ENCODE data around the gene LKAAEAR1.
A peak's percentile ranks its signal among the peaks of the same experiment; 100 is the strongest.

Gene LKAAEAR1

DNA sequence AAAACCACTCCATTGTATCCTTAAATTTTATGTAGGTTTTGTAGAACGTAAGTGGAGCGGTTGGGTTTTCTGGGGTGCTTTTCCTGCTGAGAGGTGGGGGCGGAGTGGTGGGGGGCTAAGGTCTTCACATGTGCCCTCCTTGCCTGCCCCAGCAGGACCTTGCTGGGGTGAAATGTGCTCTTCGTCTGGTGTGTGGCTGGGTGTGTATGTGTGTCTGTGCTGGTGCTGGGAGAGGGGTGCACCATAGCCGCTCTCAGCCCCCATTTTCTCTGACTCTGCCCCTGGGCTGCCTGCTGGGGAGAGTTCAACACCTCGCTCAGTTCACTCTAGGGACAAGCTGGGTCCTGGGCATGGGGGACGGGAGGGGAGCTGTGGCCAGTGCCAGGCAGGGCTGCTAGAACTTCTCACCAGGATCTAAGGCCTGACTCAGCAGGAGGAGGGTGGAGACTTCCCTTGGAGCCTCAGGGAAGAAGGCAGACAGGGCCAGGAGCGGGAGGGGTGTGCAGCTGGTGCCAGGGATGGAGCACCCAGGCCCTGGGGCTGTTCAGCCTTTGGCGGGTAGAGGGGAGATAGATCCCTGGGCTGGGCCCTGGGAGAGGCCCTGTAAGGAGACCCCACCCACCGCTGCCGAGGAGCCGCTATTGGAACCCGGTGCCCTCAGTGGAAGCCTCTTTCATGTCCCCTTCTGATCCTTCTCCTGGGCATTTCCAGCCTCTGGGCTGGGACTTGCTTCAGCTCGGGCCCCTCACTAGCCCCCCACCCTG lies 39.5 kb downstream of the LKAAEAR1 start:
- peaks cover 23% of the 10 kb centered on the region for H3K4me1 Mint-ChIP-seq (ENCODE audit: low read depth)
- H3K27me3 Mint-ChIP-seq (ENCODE audit: low read depth) = peaks cover 27% of the 10 kb centered on the region
- H3K9me3 Mint-ChIP-seq = no peaks in the 10 kb centered on the region
- no peaks in the 10 kb centered on the region for H3K36me3 Mint-ChIP-seq (ENCODE audit: low read depth)
- H3K4me3 Mint-ChIP-seq = no peak overlapping the region
- DNase-seq (ENCODE audit: low spot score) = no peak
- peak overlapping the region; percentile 27 for H3K27ac Mint-ChIP-seq

- Mint-ChIP-seq H3K4me3 (no peak overlapping the region), H3K9me3 (no peaks in the 10 kb centered on the region), H3K36me3 (ENCODE audit: low read depth) (no peaks in the 10 kb centered on the region), H3K27ac (peak overlapping the region; percentile 0), H3K27me3 (ENCODE audit: low read depth) (peaks cover 25% of the 10 kb centered on the region), H3K4me1 (ENCODE audit: low read depth) (peaks cover 24% of the 10 kb centered on the region)
- no peak for DNase-seq (ENCODE audit: low spot score)
These were observed 40.4 kb downstream of the LKAAEAR1 start for GRCh38 chr20:64043768-64044167.

DNA sequence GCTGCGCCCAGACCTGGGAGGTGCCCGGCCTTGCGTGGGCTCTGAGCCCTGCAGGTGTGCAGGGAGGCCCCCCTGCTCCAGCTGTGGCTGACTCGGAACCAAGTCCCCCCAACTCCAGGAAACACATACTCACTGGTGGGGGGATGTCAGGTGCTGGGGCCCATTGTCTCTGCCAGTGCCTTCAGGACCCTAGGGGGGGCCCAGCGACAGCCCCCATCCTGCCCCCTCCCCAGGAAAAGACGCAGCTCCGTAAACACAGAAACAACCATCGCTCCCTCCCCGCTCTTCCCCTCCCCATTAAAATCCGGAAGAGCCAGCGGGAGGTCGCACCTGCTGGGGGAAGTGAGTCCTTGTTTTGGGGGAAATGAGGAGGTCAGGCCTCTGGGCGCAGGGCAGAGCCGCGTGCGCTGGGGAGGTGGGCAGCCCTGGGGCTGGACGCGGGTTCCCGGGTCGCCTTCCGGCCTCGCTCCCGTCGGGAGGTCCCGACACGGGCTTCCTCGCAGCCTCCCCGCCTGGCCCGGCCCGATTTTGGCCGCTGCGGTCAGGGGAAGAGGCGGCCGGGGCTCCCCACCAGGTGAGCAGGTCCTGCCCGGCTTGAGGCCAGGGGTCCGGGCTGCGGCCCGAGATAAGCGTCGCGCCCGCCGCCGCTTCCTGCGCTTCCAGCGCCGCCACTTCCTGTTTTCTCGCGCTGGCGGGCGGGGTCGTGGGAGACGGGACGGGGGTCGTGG lies 42.0 kb downstream of the LKAAEAR1 start:
- Mint-ChIP-seq H3K4me1 (ENCODE audit: low read depth) (peaks cover 30% of the 10 kb centered on the region), H3K4me3 (peak overlapping the region; percentile 79), H3K9me3 (no peaks in the 10 kb centered on the region), H3K27ac (peak overlapping the region; percentile 83), H3K36me3 (ENCODE audit: low read depth) (no peaks in the 10 kb centered on the region), H3K27me3 (ENCODE audit: low read depth) (peaks cover 18% of the 10 kb centered on the region)
- no peak for DNase-seq (ENCODE audit: low spot score)

DNA sequence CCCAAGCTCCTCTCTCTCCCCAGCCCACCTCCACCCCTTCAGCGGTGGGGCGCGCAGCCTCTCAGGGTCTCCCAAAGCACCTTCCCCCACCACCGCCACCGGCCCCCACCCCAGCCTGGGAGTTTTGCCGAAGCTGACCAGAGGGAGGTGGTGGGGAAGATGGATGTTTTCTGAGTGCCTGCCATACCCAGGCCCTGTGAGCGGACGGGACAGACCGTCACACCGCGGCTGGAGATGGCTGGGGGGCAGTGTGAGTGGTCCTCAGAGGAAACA lies 42.5 kb downstream of the LKAAEAR1 start:
- Mint-ChIP-seq H3K9me3 (no peaks in the 10 kb centered on the region), H3K36me3 (ENCODE audit: low read depth) (no peaks in the 10 kb centered on the region), H3K4me3 (peak overlapping the region; percentile 79), H3K27me3 (ENCODE audit: low read depth) (peaks cover 13% of the 10 kb centered on the region), H3K4me1 (ENCODE audit: low read depth) (peaks cover 33% of the 10 kb centered on the region), H3K27ac (no peak overlapping the region)
- DNase-seq (ENCODE audit: low spot score) = no peak

DNA sequence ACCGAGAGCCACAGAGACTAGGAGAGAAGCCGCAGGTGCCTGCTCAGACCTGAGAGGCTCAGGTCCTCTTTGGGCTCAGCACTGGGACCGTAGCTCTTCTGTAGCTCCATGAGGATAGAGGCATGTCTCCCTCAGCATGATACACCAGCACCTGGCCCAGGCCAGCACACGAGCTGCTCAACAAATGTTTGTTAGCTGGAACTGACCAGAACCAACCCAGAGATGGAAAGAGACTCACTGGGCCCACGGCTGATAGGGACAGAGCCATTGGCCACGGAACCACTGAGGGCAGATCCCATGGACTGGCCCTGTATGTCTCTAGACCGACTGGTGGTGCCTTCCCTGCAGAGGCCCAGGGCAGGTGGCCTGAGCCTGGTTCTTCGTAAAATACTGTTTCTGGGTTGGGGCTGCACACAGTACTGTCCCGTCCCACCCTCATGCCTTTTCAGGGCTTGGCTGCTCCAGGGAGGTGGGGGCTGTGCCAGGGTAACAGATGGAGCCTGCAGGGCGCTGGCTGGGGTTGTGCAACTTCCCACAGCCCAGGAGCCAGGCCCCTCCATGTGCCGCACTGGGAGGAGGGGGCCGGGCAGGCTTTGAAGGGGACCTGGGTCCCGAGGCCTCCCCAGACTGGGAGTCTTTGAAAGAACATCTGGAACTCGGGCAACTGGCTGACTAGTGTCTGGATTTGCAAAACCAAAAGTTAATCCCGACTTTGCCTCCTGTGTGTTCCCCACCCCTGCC lies 43.0 kb downstream of the LKAAEAR1 start:
- no peaks in the 10 kb centered on the region for H3K36me3 Mint-ChIP-seq (ENCODE audit: low read depth)
- H3K4me1 Mint-ChIP-seq (ENCODE audit: low read depth) = peaks cover 36% of the 10 kb centered on the region
- H3K9me3 Mint-ChIP-seq = no peaks in the 10 kb centered on the region
- peaks cover 8% of the 10 kb centered on the region for H3K27me3 Mint-ChIP-seq (ENCODE audit: low read depth)
- DNase-seq (ENCODE audit: low spot score) = no peak
- H3K27ac Mint-ChIP-seq = peak overlapping the region; percentile 63
- H3K4me3 Mint-ChIP-seq = peak overlapping the region; percentile 79

DNA sequence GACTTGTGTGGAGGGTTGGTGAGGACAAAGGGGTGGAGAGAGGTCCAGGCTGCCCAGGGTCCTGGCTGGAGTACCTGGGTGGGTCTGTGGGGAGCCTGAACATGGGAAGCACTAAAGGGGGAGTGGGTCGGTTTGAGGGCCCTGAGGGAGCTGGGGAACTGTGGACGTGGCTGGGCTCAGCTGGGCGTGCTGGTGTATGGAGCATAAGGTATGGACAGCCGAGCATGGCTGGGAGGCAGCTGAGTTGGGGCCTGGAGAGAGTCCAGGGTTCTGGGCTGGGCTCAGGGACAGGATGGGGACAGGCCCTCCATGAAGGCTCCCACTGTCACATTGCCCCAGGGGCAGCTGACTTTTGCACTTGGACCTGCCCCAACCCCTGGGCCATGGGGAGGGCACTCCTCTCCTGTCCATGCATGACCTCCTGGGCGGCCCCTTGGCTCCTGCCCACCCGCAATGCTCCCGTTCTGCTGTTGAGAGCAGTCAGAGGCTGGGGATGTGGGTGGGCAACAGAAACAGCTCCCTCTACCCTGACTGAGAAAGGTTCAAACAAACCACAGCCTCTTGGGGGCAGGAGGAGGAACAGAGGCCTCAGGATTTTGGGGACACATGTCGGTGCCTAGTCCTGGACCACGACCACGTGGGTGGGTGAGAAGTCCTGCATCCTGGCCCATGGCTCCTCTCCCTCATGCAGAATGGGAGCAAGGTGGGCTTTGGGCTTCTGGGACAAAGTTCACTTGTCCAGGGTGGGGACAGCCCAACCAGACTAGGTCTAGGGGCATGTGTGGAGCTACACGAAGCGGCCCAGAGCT lies 43.8 kb downstream of the LKAAEAR1 start:
- Mint-ChIP-seq H3K27ac (peak overlapping the region; percentile 52), H3K27me3 (ENCODE audit: low read depth) (peaks cover 2% of the 10 kb centered on the region), H3K4me3 (peak overlapping the region; percentile 66), H3K36me3 (ENCODE audit: low read depth) (peaks cover under 1% of the 10 kb centered on the region), H3K9me3 (no peaks in the 10 kb centered on the region), H3K4me1 (ENCODE audit: low read depth) (peaks cover 36% of the 10 kb centered on the region)
- no peak for DNase-seq (ENCODE audit: low spot score)

DNA sequence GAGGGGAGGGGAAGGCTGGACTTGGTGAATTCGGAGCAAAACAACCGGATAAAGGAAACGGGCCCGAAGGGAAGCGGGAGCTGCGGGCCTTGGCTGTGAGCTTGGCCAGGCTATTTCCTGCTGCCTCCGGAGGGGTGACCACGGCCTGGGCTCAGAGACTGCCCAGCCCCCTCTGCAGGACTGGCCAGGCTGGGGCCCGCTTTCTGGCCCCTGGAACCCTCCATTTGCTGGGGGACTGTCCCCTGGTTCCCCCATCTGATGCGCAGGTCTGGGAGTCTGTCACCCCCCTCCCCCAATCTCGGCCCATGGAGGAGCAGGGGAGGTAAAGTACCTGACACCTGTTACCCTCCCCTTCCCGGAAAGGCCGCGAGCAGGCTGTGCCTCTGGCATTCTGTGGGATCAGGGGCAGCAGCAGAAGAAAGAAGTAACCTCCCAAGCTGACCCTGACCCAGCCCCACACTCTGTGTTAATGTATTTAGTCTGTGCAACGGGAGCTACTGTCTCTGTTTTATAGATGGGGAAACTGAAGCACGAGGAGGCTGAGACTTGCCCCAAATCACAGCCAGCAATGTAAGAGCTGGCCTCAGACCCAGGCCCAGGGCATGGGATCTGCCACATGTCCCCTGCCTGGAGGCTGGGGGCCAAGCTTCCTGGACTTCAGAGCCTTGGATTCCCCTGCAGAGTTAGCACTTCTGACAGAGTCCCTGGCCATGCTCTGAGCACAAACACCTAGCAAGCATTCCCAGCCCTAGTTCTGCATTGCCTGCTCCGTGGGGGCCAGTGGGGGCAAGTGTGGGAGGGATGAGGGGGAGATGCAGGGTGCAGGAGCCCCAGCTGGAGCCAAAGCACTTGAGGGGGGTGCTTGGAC lies 44.7 kb downstream of the LKAAEAR1 start:
- no peak for DNase-seq (ENCODE audit: low spot score)
- Mint-ChIP-seq H3K4me3 (peak overlapping the region; percentile 66), H3K9me3 (no peaks in the 10 kb centered on the region), H3K27me3 (ENCODE audit: low read depth) (no peaks in the 10 kb centered on the region), H3K36me3 (ENCODE audit: low read depth) (peaks cover 5% of the 10 kb centered on the region), H3K4me1 (ENCODE audit: low read depth) (peaks cover 42% of the 10 kb centered on the region), H3K27ac (peak overlapping the region; percentile 63)

DNA sequence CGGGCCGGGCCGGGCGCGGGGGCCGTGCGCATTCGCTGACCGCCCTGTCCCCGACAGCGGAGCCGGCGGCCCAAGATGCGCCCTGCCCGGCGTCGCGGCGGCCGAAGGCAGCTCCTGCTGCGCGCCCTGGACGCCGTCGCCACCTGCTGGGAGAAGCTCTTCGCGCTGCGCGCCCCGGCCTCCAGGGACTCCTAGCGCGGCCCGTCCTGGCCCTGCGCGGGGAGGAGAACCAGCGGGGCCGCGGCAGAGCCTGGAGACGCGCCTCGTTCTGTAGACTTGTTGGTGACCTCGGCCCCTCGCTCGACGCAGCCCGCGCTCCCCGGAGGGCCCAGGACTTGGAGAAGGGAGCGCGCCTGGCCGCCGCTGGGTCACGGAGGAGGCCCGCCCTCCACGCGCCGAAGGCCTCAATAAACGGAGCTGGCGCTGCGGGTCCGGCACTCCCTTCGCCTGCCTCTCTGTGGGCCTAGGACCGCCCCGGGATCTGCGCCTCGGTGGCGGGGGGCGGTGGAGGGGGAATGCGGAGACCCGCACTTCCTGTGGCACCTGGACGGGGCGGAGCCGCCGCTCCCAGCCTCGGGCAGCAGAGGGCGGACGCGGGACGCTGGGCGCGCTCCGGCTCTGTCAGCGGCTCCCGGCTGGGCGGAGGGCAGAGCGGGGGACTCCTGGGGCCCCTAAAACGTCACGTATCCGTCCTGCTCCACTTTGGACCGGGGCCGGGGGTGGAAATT lies 45.5 kb downstream of the LKAAEAR1 start:
- Mint-ChIP-seq H3K27ac (peak overlapping the region; percentile 57), H3K27me3 (ENCODE audit: low read depth) (no peaks in the 10 kb centered on the region), H3K36me3 (ENCODE audit: low read depth) (peaks cover 7% of the 10 kb centered on the region), H3K4me1 (ENCODE audit: low read depth) (peaks cover 45% of the 10 kb centered on the region), H3K4me3 (peak overlapping the region; percentile 66), H3K9me3 (no peaks in the 10 kb centered on the region)
- peak; percentile 82 for DNase-seq (ENCODE audit: low spot score)

DNA sequence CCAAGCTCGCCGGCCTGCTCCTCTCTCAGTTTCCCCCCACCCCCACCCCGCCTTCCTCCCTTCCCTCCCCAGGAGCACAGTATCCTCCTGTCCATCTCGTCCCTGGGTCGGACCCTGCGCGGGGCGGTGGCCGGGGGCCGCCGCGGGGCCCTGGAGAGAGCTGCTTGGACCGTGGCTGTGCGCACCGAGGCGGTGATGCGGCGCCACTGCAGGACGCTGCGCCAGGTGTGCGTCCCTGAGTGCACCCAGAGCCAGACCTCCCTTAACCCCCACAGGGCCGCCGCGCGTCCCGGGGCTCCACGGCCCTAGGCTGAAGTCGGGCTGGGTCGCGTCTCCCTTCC lies 46.0 kb downstream of the LKAAEAR1 start:
- peaks cover 42% of the 10 kb centered on the region for H3K4me1 Mint-ChIP-seq (ENCODE audit: low read depth)
- H3K4me3 Mint-ChIP-seq = peak overlapping the region; percentile 70
- no peaks in the 10 kb centered on the region for H3K9me3 Mint-ChIP-seq
- peaks cover 8% of the 10 kb centered on the region for H3K36me3 Mint-ChIP-seq (ENCODE audit: low read depth)
- no peak overlapping the region for H3K27ac Mint-ChIP-seq
- no peak for DNase-seq (ENCODE audit: low spot score)
- H3K27me3 Mint-ChIP-seq (ENCODE audit: low read depth) = no peaks in the 10 kb centered on the region

- peaks cover 42% of the 10 kb centered on the region for H3K4me1 Mint-ChIP-seq (ENCODE audit: low read depth)
- H3K27me3 Mint-ChIP-seq (ENCODE audit: low read depth) = no peaks in the 10 kb centered on the region
- H3K9me3 Mint-ChIP-seq = no peaks in the 10 kb centered on the region
- peak overlapping the region; percentile 79 for H3K27ac Mint-ChIP-seq
- peak overlapping the region; percentile 70 for H3K4me3 Mint-ChIP-seq
- peaks cover 8% of the 10 kb centered on the region for H3K36me3 Mint-ChIP-seq (ENCODE audit: low read depth)
- no peak for DNase-seq (ENCODE audit: low spot score)
These were observed 46.5 kb downstream of the LKAAEAR1 start for GRCh38 chr20:64037498-64038213.

- Mint-ChIP-seq H3K4me1 (ENCODE audit: low read depth) (peaks cover 42% of the 10 kb centered on the region), H3K9me3 (no peaks in the 10 kb centered on the region)
These were observed 47.0 kb downstream of the LKAAEAR1 start for GRCh38 chr20:64037199-64037497.

More at GRCh38 chr20:64037199-64037497, 47.0 kb downstream of the LKAAEAR1 start:
- H3K4me3 Mint-ChIP-seq = peak overlapping the region; percentile 70
- no peak for DNase-seq (ENCODE audit: low spot score)
- peaks cover 8% of the 10 kb centered on the region for H3K36me3 Mint-ChIP-seq (ENCODE audit: low read depth)
- no peaks in the 10 kb centered on the region for H3K27me3 Mint-ChIP-seq (ENCODE audit: low read depth)
- H3K27ac Mint-ChIP-seq = peak overlapping the region; percentile 79
